ENCODE measurements around the gene VPS72. TPM values are rescaled to one million over a fixed set of nuclear protein-coding genes. Genes with fewer than 3 reads are reported as not detected.

Gene VPS72
- total RNA-seq, 1 experiment from 2014 or later = 103 TPM

DNA sequence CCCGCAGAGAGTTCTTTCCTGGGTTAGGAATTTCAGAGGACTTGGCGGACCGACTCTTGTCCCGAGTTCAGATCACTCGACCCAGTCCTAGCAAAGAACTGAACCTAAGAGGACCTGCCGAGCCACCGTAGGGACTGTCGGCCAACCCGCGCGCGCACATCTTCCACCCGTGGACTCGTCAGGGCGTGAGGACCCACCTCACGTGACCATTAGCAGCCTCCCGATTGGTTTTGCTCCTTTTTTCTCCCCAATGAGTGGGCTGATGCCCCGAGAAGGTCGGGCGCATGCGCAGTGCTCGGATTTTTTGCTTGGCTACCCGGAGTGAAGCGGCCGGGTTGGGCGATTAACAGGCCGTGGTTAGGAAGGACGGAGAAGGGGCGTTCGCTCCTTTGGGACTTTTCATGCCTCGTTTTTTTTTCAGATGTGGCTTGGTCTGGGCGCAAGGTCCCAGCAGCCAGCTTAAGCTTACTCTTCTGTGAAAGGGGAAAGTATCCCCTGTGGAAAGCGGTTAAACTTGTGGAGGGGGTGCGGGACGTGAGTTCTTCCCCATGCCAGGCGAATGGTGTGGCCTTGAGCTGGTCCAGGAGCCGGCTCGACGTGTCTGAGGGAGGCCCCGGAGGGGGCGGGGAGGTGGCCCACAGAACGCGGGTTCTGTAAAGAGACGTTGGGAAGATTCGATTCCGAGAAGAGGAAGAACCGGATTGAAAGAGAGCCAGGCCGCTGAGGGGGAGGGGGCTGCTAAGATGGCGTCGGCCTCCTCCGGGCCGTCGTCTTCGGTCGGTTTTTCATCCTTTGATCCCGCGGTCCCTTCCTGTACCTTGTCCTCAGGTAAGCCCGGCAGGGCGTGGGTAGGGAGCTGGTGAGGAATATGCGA, 8.5 kb upstream of the VPS72 start, which contains the start of gene PIP5K1A (continued):
- TF ChIP-seq SP1 (CRISPR knock-in tag; conservative IDR thresholded peaks at IDR 0.05) (no peak), ZNF219 (CRISPR knock-in tag; IDR thresholded peaks at IDR 0.05; ENCODE audit: borderline replicate concordance) (no peak), FOXK1 (CRISPR knock-in tag; IDR thresholded peaks at IDR 0.05) (0 out of 2 replicates have a peak, but pooled peaks have one; percentile 36), TEAD1 (CRISPR knock-in tag; IDR thresholded peaks at IDR 0.05) (no peak), ESRRA (CRISPR knock-in tag; IDR thresholded peaks at IDR 0.05; ENCODE audit: borderline replicate concordance) (no peak), MXD4 (CRISPR knock-in tag; IDR thresholded peaks at IDR 0.05; ENCODE audit: borderline replicate concordance) (no peak), TP53 (CRISPR knock-in tag; IDR thresholded peaks at IDR 0.05) (no peak), SMAD4 (CRISPR knock-in tag; IDR thresholded peaks at IDR 0.05) (no peak), OVOL2 (CRISPR knock-in tag; IDR thresholded peaks at IDR 0.05; ENCODE audit: borderline replicate concordance) (no peak), CREM (CRISPR knock-in tag; IDR thresholded peaks at IDR 0.05) (no peak), NFYB (CRISPR knock-in tag; conservative IDR thresholded peaks at IDR 0.05; ENCODE audit: low read depth) (peak; percentile 62)
- TF ChIP-seq, protein P1, sequence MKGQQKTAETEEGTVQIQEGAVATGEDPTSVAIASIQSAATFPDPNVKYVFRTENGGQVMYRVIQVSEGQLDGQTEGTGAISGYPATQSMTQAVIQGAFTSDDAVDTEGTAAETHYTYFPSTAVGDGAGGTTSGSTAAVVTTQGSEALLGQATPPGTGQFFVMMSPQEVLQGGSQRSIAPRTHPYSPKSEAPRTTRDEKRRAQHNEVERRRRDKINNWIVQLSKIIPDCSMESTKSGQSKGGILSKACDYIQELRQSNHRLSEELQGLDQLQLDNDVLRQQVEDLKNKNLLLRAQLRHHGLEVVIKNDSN (CRISPR knock-in tag; IDR thresholded peaks at IDR 0.05) = peak; percentile 98
- TF ChIP-seq, protein P2, sequence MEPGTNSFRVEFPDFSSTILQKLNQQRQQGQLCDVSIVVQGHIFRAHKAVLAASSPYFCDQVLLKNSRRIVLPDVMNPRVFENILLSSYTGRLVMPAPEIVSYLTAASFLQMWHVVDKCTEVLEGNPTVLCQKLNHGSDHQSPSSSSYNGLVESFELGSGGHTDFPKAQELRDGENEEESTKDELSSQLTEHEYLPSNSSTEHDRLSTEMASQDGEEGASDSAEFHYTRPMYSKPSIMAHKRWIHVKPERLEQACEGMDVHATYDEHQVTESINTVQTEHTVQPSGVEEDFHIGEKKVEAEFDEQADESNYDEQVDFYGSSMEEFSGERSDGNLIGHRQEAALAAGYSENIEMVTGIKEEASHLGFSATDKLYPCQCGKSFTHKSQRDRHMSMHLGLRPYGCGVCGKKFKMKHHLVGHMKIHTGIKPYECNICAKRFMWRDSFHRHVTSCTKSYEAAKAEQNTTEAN (CRISPR knock-in tag; IDR thresholded peaks at IDR 0.05) = no peak
- TF ChIP-seq, protein P3, sequence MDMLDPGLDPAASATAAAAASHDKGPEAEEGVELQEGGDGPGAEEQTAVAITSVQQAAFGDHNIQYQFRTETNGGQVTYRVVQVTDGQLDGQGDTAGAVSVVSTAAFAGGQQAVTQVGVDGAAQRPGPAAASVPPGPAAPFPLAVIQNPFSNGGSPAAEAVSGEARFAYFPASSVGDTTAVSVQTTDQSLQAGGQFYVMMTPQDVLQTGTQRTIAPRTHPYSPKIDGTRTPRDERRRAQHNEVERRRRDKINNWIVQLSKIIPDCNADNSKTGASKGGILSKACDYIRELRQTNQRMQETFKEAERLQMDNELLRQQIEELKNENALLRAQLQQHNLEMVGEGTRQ (CRISPR knock-in tag; IDR thresholded peaks at IDR 0.05) = peak; percentile 99
- TF ChIP-seq, protein P4, sequence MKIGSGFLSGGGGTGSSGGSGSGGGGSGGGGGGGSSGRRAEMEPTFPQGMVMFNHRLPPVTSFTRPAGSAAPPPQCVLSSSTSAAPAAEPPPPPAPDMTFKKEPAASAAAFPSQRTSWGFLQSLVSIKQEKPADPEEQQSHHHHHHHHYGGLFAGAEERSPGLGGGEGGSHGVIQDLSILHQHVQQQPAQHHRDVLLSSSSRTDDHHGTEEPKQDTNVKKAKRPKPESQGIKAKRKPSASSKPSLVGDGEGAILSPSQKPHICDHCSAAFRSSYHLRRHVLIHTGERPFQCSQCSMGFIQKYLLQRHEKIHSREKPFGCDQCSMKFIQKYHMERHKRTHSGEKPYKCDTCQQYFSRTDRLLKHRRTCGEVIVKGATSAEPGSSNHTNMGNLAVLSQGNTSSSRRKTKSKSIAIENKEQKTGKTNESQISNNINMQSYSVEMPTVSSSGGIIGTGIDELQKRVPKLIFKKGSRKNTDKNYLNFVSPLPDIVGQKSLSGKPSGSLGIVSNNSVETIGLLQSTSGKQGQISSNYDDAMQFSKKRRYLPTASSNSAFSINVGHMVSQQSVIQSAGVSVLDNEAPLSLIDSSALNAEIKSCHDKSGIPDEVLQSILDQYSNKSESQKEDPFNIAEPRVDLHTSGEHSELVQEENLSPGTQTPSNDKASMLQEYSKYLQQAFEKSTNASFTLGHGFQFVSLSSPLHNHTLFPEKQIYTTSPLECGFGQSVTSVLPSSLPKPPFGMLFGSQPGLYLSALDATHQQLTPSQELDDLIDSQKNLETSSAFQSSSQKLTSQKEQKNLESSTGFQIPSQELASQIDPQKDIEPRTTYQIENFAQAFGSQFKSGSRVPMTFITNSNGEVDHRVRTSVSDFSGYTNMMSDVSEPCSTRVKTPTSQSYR (CRISPR knock-in tag; IDR thresholded peaks at IDR 0.05) = peak; percentile 45; the same call in 1 of the 2 replicates
- TF ChIP-seq, protein P5, sequence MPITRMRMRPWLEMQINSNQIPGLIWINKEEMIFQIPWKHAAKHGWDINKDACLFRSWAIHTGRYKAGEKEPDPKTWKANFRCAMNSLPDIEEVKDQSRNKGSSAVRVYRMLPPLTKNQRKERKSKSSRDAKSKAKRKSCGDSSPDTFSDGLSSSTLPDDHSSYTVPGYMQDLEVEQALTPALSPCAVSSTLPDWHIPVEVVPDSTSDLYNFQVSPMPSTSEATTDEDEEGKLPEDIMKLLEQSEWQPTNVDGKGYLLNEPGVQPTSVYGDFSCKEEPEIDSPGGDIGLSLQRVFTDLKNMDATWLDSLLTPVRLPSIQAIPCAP (CRISPR knock-in tag; IDR thresholded peaks at IDR 0.05) = peak; percentile 66
- TF ChIP-seq, protein P6, sequence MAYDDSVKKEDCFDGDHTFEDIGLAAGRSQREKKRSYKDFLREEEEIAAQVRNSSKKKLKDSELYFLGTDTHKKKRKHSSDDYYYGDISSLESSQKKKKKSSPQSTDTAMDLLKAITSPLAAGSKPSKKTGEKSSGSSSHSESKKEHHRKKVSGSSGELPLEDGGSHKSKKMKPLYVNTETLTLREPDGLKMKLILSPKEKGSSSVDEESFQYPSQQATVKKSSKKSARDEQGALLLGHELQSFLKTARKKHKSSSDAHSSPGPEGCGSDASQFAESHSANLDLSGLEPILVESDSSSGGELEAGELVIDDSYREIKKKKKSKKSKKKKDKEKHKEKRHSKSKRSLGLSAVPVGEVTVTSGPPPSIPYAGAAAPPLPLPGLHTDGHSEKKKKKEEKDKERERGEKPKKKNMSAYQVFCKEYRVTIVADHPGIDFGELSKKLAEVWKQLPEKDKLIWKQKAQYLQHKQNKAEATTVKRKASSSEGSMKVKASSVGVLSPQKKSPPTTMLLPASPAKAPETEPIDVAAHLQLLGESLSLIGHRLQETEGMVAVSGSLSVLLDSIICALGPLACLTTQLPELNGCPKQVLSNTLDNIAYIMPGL (CRISPR knock-in tag; IDR thresholded peaks at IDR 0.05) = peak; percentile 62; the same call in 1 of the 2 replicates
- TF ChIP-seq, protein P7, sequence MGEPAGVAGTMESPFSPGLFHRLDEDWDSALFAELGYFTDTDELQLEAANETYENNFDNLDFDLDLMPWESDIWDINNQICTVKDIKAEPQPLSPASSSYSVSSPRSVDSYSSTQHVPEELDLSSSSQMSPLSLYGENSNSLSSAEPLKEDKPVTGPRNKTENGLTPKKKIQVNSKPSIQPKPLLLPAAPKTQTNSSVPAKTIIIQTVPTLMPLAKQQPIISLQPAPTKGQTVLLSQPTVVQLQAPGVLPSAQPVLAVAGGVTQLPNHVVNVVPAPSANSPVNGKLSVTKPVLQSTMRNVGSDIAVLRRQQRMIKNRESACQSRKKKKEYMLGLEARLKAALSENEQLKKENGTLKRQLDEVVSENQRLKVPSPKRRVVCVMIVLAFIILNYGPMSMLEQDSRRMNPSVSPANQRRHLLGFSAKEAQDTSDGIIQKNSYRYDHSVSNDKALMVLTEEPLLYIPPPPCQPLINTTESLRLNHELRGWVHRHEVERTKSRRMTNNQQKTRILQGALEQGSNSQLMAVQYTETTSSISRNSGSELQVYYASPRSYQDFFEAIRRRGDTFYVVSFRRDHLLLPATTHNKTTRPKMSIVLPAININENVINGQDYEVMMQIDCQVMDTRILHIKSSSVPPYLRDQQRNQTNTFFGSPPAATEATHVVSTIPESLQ (CRISPR knock-in tag; IDR thresholded peaks at IDR 0.05) = no peak
- TF ChIP-seq, protein P8, sequence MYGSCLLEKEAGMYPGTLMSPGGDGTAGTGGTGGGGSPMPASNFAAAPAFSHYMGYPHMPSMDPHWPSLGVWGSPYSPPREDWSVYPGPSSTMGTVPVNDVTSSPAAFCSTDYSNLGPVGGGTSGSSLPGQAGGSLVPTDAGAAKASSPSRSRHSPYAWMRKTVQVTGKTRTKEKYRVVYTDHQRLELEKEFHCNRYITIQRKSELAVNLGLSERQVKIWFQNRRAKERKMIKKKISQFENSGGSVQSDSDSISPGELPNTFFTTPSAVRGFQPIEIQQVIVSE (CRISPR knock-in tag; IDR thresholded peaks at IDR 0.05; ENCODE audit: borderline replicate concordance) = no peak
- TF ChIP-seq, protein P9, sequence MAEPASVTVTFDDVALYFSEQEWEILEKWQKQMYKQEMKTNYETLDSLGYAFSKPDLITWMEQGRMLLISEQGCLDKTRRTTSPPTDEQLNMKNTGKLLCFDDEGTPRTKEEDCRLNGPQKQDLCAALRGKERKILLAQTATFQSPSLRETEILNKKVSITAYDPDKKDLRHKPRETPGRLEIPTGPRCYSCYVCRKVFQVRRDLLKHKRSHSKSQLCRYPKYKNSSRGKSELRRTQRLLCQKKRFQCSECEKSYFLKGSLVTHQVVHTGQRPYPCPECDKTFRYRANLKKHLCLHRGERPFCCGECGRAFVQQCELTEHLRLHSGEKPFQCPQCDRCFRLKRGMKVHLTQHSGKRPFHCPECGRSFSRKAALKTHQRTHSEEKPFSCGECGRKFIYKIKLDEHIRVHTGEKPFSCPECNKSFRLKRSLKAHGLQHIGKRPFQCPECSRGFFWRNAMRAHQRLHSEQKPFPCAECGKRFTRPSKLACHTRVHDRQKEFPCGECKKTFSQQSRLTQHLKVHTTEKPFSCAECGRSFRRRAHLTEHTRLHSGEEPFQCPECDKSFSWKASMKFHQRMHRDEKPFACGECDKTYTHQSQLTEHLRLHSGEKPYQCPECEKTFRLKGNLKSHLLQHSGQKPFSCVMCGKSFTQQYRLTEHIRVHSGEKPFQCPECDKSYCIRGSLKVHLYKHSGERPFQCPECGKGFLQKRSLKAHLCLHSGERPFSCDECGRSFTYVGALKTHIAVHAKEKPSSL (CRISPR knock-in tag; conservative IDR thresholded peaks at IDR 0.05) = no peak
- TF ChIP-seq, protein P10, sequence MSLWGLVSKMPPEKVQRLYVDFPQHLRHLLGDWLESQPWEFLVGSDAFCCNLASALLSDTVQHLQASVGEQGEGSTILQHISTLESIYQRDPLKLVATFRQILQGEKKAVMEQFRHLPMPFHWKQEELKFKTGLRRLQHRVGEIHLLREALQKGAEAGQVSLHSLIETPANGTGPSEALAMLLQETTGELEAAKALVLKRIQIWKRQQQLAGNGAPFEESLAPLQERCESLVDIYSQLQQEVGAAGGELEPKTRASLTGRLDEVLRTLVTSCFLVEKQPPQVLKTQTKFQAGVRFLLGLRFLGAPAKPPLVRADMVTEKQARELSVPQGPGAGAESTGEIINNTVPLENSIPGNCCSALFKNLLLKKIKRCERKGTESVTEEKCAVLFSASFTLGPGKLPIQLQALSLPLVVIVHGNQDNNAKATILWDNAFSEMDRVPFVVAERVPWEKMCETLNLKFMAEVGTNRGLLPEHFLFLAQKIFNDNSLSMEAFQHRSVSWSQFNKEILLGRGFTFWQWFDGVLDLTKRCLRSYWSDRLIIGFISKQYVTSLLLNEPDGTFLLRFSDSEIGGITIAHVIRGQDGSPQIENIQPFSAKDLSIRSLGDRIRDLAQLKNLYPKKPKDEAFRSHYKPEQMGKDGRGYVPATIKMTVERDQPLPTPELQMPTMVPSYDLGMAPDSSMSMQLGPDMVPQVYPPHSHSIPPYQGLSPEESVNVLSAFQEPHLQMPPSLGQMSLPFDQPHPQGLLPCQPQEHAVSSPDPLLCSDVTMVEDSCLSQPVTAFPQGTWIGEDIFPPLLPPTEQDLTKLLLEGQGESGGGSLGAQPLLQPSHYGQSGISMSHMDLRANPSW (CRISPR knock-in tag; conservative IDR thresholded peaks at IDR 0.05; ENCODE audit: low read depth) = no peak
